Activated CD8-positive, alpha-beta memory T cell treated with anti-CD3 and anti-CD28 coated beads, Interleukin-2, amount 50 U/mL, for 4 hours (primary cell): ENCODE data around the gene TSR3.
A peak's percentile ranks its signal among the peaks of the same experiment; 100 is the strongest.
"Not testable (repeated sequence)": the region's sequence is repeated elsewhere in the genome, so short reads cannot be mapped to it uniquely, and the experiment has no call there.

Experiments
- DNase-seq: peaks from one replicate; pipeline ENCODE4 v3.0.0-alpha.2; 2020

Gene TSR3

GRCh38 chr16:1335996-1336395 is 15.7 kb downstream of the TSR3 start:
- no peak for DNase-seq

GRCh38 chr16:1335211-1335971 is 16.3 kb downstream of the TSR3 start:
- no peak for DNase-seq

- DNase-seq, result no peak
Measured at GRCh38 chr16:1334739-1335138, 16.9 kb downstream of the TSR3 start.

- DNase-seq, result no peak
Measured at GRCh38 chr16:1333854-1334700, 17.6 kb downstream of the TSR3 start.

- peak; percentile 49 for DNase-seq
Measured at GRCh38 chr16:1333149-1333812, 18.4 kb downstream of the TSR3 start, which contains the start of gene BAIAP3. TSS of gene BAIAP3 (plus strand) at chr16:1333645. CDS start at chr16:1338550, 4,905 bp downstream.

GRCh38 chr16:1332618-1333148 is 19.0 kb downstream of the TSR3 start:
- DNase-seq, result no peak

GRCh38 chr16:1331712-1332617 is 19.7 kb downstream of the TSR3 start:
- no peak for DNase-seq

- no peak for DNase-seq
Measured at GRCh38 chr16:1330931-1331711, 20.6 kb downstream of the TSR3 start.

- no peak for DNase-seq
Measured at GRCh38 chr16:1330260-1330914, 21.3 kb downstream of the TSR3 start.

GRCh38 chr16:1328961-1329360 is 22.7 kb downstream of the TSR3 start:
- not testable (repeated sequence) for DNase-seq

- DNase-seq, result not testable (repeated sequence)
Measured at GRCh38 chr16:1328136-1328535, 23.5 kb downstream of the TSR3 start.

- DNase-seq, result no peak
Measured at GRCh38 chr16:1327619-1327947, 24.1 kb downstream of the TSR3 start.

GRCh38 chr16:1326946-1327618 is 24.6 kb downstream of the TSR3 start:
- no peak for DNase-seq

- DNase-seq, result no peak
Measured at GRCh38 chr16:1326391-1326790, 25.3 kb downstream of the TSR3 start.

- no peak for DNase-seq
Measured at GRCh38 chr16:1325673-1326371, 25.9 kb downstream of the TSR3 start.

- no peak for DNase-seq
Measured at GRCh38 chr16:1325261-1325660, 26.4 kb downstream of the TSR3 start.

- no peak for DNase-seq
Measured at GRCh38 chr16:1324286-1324826, 27.3 kb downstream of the TSR3 start.

GRCh38 chr16:1323296-1324239 is 28.1 kb downstream of the TSR3 start:
- no peak for DNase-seq
